Inferior parietal cortex (tissue), 1 donor: ENCODE data around the gene AIPL1.

Experiments used
- DNase-seq: peaks from one replicate; pipeline ENCODE4 v3.0.0-alpha.2; 2016; ENCODE audit errors: extremely low spot score

AIPL1 gene

GRCh38 chr17:6450926-6451832 is 16.3 kb upstream of the AIPL1 start:
- no peak for DNase-seq

DNA sequence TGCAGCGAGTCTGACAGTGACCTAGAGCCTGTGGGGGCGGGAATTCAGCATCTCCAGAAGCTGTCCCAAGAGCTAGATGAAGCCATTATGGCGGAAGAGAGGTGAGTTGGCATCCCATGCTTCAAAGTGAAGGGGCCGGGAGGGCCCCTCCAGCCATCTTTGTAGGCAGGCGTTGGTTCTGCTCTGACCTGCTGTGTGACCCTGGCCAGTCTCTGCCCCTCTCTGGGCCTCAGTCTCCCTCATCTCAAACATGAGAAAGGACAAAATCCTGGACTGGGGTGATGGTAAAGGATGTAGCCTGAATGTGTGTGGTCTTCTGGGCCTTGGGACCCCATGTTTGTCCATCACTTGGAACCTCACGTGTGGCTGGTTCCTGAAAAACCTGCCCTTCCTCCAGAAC is 14.4 kb upstream of the AIPL1 start:
- no peak for DNase-seq

DNA sequence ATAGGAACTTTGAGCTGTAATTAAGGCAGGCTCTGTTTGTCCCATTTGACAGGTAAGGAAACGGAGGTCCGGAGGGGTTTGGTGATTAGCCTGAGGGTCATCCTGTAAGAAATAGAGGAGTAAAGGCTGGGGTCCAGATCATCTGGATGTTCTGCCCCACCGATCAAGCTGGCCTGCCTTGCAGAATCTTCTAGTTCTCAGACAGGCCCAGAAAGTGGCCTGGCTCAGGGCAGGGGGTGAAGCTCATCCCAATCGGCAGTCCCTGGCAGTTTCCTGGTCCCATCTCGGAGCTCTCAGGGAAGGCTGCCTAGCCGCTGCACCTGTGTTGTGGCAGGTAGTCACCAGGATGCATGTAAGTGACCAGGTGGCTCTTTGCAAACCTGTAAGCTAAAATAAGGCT is 13.6 kb upstream of the AIPL1 start:
- no peak for DNase-seq

DNA sequence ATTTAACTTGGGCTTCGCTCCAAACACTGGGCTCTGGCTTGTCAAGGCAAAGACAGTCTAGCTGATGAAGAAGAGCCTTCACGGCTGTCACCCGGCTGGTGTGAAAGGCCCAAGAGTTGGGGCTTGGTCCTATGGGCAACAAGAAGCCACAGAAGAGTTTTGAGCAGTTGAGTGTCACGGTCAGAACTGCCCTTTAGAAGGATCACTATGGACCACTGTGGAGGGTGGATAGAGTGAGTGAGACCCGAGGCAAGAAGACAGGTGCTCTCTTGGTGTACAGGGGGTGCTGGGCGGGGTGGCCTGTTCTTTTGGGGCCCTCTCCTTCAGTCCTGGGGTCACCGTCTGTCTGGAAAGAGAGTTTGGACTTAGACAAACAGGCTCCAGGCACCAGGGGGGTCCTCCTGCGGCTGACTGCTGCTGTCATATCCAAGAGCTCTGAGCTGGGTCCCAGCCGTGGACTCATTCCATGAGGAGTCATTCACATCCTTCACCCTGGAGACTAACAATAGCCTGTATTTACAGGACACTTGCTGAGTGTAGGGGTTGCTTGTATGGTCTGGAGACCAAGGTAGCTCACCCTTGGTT is 11.7 kb upstream of the AIPL1 start:
- DNase-seq = no peak

DNA sequence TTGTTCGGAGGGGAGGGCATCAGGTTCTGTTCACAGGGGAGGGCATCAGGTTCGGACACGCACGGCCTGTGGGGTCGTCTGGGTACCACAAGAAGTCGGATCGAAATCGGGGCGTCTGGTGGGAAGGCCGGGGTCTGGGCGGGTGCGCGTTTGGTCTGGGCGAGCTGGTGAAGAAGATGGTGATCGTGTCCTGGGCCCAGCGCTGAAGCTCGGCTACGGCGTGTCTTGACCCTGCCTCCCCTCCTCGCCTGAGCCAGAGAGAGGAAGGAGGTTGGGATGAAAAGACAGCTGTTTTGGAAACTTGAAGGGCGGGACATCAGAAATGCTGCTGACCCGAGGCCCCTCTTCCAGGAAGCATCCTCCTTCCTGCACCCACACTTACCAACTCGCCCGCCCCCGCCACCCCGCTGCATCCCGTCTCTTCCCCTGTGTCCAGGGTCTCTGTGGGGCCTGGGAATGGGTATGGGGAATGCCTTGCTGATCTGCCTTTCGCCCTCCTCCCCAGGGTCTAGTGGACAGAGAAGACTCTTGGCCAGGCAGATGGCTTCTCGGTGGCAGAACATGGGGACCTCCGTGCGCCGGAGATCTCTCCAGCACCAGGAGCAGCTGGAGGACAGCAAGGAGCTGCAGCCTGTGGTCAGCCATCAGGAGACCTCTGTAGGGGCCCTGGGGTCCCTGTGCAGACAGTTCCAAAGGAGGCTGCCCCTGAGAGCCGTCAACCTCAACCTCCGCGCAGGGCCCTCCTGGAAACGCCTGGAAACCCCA is 9.8 kb upstream of the AIPL1 start:
- no peak for DNase-seq

DNA sequence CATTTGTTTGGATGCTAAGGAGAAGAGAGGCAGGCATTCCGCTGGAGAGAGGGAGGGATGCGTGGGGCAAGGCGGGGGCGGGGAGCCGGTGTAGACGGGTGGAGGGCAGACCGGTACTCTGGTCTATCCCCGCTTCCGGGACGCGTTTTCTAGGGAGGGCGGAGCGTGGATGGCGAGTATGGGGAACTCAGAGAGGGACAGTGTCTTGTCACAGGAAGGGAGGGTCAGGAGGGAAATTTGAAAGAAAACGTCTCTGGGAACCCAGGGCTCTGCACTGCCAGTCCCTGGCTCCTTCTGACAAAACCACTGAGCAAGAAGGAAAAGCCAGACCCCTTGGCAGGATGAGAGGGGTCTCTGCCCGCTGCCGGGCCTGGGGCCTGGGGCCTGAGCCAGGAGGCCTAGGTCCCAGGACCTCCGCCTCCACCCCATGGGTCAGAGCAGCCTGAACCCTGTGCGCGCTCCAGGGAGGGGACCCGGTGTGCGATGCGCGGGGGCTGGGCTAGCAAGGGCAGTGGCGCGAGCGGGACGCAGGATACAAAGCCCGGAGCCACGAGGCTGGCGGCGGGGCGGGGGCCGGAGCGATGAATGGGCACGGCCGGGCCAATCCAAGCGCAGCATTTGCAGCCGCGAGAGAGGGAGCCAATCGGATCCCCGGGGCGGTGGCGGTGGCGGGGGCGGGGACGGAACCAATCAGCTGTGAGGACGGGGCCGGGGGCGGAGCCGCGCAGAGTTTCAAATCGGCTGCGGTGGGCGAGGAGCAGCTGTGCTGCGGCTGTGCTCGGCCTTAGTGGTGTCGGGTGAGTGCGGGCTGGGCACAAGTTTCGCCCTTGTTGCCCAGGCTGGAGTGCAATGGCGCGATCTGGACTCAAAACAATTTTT is 9.0 kb upstream of the AIPL1 start, which contains the start of gene PIMREG:
TSS of gene PIMREG (plus strand) at position 764 of the 879 bp plus-strand sequence. CDS start 656 bp downstream, outside the sequence.
- peak; percentile 85 for DNase-seq

DNA sequence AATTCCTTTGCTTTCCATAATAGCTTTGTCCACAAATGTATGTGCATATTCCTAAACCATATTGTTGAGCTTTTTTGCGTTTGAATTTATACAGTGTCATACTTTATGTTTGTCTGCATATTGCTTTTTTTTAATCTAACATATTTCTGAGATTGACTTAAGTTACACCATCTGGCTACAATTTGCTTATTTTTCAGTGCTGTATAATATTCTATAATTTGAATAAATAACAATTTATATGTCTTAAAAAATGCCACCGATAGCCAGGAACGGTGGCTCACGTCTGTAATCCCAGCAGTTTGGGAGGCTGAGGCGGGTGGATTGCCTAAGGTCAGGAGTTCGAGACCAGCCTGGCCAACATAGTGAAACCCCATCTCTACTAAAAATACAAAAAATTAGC is 7.9 kb upstream of the AIPL1 start:
- no peak for DNase-seq

DNA sequence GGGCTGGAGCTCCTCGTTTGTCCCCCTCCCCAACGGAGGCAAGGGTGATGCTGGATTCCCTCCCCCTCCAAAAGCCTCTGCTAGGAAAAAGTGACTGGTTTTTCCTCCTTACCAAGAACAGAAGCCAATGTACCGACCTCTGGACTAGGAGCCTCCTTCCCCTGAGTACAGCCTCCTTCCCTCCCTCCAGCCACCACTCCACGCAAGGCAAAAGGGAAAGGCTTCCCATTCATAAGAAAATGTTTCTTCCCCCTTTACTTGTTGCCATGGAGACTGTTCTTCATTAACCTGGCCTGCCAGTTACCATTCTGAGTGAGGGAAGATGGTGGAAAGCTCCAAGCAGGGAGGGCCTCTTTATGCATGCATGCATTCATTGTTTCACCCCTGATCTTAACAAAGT is 5.0 kb upstream of the AIPL1 start:
- no peak for DNase-seq

GRCh38 chr17:6437956-6438355 is 3.0 kb upstream of the AIPL1 start:
- no peak for DNase-seq

DNA sequence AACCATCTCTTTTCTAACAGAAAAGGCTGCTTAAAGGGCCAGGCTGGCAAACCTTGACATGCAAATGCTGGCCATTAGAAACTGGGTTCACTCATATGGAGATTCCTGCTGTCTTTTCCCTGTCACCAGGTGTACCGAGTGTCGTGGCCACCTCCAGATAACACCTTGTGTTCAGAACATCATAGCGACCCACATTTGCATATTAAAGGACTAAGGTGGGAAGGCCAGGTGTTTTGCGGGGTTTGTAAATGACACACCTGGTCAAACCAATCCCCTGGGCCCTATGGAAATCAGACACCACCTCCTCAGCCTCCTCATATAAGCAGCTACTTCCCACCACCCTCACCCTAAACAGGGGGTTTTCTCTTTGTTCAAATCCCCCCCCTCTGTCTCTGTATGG is 2.5 kb upstream of the AIPL1 start:
- DNase-seq = no peak

DNA sequence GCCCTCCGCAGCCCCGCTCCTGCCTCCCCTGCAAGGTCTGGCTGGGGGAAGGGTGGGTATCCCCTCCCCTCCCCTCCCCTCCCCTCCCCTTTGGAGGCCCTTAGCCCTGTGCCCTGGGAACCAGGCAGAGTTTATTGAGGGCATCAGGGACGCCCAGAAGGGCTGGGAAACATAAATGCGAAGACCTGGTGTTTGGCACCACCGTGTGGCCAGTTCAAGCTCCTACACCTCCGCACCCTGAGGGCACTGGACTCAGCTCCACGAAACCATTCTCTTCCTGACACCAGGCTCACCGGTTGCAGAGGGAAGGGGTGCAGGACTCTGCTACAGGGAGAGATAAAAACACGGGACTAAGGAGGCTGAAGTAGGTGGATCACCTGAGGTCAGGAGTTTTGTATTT is 1.0 kb upstream of the AIPL1 start:
- DNase-seq = peak; percentile 74

DNA sequence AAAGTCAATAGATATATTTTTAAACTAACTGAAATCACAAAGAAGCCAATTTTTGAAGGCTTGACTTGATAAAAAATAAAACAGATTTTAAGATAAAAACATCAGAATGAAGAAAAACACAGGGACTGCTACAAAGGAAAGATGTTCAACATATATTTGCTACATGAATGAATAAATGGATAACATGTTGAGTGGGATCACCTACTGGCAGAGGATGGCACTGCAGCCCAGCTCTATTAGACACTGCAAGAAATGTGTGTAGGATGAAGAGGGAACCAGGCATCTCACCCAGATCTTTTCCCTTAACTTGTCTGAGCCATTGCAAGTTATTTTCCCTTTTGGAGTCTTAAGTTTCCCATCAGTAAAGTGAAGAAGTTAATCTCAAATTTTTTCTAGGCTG is 4.2 kb downstream of the AIPL1 start:
- DNase-seq = no peak

GRCh38 chr17:6429266-6429665 is 5.7 kb downstream of the AIPL1 start:
- DNase-seq = no peak

GRCh38 chr17:6428207-6428965 is 6.5 kb downstream of the AIPL1 start:
- no peak for DNase-seq

GRCh38 chr17:6427279-6427781 is 7.6 kb downstream of the AIPL1 start:
- DNase-seq = no peak

DNA sequence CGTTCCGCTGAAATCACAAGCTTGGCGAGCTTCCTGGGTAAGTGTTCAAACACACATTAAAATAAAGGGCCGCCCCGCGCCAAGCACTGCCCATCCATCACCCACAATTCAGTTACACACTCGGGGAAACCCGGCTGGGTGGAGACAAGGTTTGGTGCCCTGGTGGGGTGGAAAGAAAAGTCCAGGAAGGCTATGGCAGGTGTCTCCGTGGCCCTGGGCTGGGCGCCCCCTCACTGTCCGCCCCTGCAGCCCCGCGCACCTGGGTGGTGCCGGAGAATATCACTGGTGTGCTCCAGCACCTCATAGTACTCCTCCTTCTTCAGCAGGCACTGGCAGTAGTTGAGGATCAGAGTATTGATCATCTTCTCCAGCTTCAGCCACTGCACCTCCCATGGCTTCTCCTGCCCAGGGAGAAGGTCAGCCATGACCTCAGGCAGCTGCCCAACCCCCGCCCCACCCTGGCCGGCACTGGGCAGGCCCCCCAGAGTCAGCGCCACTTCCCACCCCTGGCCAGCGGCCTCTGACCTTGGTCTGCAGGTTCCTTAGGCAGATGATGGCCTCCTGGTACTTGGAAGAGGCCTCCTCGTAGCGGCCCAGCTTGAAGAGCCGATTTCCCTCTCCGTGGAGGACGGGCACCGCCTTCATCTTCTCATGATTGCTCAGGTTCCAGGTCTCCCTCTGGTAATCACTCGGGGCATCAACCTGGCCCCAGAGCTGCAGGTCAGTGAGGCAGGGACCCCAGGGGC is 8.4 kb downstream of the AIPL1 start:
- no peak for DNase-seq

- DNase-seq = no peak
Measured at GRCh38 chr17:6425407-6425806, 9.5 kb downstream of the AIPL1 start.

- DNase-seq = no peak
Measured at GRCh38 chr17:6423931-6424330, 11.0 kb downstream of the AIPL1 start.

- no peak for DNase-seq
Measured at GRCh38 chr17:6422654-6423241, 12.2 kb downstream of the AIPL1 start.
